DMS153 (cell line): ENCODE measurements around the gene MMP17.

ENCODE experiments used
- DNase-seq: peaks from one replicate; lab custom pipeline; 2025; lab: John Stamatoyannopoulos, UW

The MMP17 gene

GRCh38 chr12:131830914-131831571 is 2.9 kb downstream of the MMP17 start:
- DNase-seq, result no peak

- peak; percentile 33 for DNase-seq
These were observed 3.4 kb downstream of the MMP17 start for GRCh38 chr12:131831635-131832041.

GRCh38 chr12:131832321-131833231 is 4.4 kb downstream of the MMP17 start:
- DNase-seq, result peak; percentile 61

GRCh38 chr12:131833288-131833895 is 5.2 kb downstream of the MMP17 start:
- no peak for DNase-seq

- no peak for DNase-seq
These were observed 5.9 kb downstream of the MMP17 start for GRCh38 chr12:131833896-131834641.

- no peak for DNase-seq
These were observed 6.8 kb downstream of the MMP17 start for GRCh38 chr12:131834798-131835615.

- no peak for DNase-seq
These were observed 7.5 kb downstream of the MMP17 start for GRCh38 chr12:131835616-131836171.

- no peak for DNase-seq
These were observed 8.0 kb downstream of the MMP17 start for GRCh38 chr12:131836193-131836592.

- no peak for DNase-seq
These were observed 8.7 kb downstream of the MMP17 start for GRCh38 chr12:131836714-131837397.

- no peak for DNase-seq
These were observed 12.6 kb downstream of the MMP17 start for GRCh38 chr12:131840643-131841416.

GRCh38 chr12:131841547-131841946 is 13.4 kb downstream of the MMP17 start:
- DNase-seq, result no peak

- no peak for DNase-seq
These were observed 14.0 kb downstream of the MMP17 start for GRCh38 chr12:131842169-131842568.

- no peak for DNase-seq
These were observed 15.3 kb downstream of the MMP17 start for GRCh38 chr12:131843527-131843926.

- no peak for DNase-seq
These were observed 15.9 kb downstream of the MMP17 start for GRCh38 chr12:131844140-131844539.

GRCh38 chr12:131844656-131845055 is 16.5 kb downstream of the MMP17 start:
- no peak for DNase-seq

- DNase-seq, result no peak
These were observed 16.9 kb downstream of the MMP17 start for GRCh38 chr12:131845121-131845520.

- DNase-seq, result no peak
These were observed 19.3 kb downstream of the MMP17 start for GRCh38 chr12:131847456-131847855.

GRCh38 chr12:131848753-131849152 is 20.6 kb downstream of the MMP17 start:
- no peak for DNase-seq

GRCh38 chr12:131849700-131850553 is 21.7 kb downstream of the MMP17 start:
- DNase-seq, result no peak
